ENCODE measurements around the gene NASP.

- no peak for TF ChIP-seq CTCF (IDR thresholded peaks at IDR 0.05)
- no peak for TF ChIP-seq POLR2A (IDR thresholded peaks at IDR 0.05)
- no peak for TF ChIP-seq POLR2AphosphoS5 (IDR thresholded peaks at IDR 0.05)
Measured at GRCh38 chr1:45570631-45571030, 13.2 kb upstream of the NASP start.

Data from gastroesophageal sphincter (tissue), 3 donors.